HG02623 (cell line): ENCODE results near the gene CACNB2.

Experiments used
- ATAC-seq: cut with Tn5 transposase; IDR thresholded peaks from one replicate; pipeline ENCODE4 v1.9.1; 2021; ENCODE audit warnings: moderate library complexity; ENCODE audit not compliant: unreplicated experiment

CACNB2 gene

DNA sequence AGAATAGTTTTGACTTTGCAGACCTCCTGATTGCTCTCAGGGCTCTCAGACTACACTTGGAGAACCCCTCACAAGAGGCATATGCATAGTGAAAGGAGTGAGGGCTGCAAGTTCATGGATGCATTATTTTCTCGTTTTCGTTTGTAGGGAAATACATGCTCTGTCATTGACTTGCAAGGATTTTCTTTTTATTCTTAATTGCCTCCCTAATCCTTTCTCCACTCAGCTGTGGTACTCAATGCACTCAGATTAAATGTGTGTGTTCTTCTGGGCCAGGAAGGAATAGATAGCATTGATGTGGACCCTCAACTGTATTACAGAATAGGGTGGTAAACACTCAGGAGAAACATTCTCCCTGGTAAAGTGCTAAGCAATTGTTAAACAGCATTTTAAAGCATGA is 188.7 kb downstream of the CACNB2 start:
- ATAC-seq: no peak

GRCh38 chr10:18332048-18332447 is 191.8 kb downstream of the CACNB2 start:
- ATAC-seq: no peak

DNA sequence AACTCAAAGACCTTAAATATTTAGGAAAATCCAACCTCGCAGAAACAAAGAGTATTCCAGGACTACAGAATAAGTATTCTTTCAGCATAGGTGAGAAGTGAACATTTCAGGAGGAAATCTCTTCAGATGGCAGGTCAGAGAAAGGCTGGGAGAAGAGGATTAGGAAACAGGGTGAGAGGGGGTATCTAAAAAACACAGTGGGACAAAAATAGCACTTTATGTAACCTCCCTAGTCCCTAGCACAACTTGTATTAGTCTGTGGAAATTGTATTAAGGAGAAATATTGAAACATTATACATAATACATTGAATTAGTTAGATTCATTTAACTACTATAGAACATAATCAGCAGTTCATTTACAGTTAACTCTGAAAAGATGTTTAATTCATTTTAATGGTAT is 192.3 kb downstream of the CACNB2 start:
- ATAC-seq: no peak

DNA sequence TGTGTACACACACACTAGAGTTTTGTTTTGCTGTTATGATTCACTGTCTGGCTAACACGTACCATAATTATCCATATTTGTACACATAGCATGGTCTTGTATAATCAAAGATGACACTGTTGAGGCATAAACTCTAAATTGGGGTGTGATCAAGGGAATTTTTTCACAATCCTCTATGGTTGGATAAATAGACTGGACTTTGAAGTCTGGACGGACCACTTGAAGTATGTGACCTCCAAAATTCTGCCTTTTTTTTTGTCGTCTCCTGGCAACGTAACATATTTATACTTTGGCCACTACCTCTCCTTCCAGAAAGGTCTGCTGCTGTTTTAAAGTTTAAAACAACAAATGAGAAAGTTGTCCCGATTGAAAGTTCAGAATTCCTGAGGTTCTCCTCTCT is 193.4 kb downstream of the CACNB2 start:
- no peak for ATAC-seq

GRCh38 chr10:18334116-18334867 is 194.1 kb downstream of the CACNB2 start:
- no peak for ATAC-seq

GRCh38 chr10:18340496-18341051 is 200.3 kb downstream of the CACNB2 start:
- ATAC-seq: no peak

DNA sequence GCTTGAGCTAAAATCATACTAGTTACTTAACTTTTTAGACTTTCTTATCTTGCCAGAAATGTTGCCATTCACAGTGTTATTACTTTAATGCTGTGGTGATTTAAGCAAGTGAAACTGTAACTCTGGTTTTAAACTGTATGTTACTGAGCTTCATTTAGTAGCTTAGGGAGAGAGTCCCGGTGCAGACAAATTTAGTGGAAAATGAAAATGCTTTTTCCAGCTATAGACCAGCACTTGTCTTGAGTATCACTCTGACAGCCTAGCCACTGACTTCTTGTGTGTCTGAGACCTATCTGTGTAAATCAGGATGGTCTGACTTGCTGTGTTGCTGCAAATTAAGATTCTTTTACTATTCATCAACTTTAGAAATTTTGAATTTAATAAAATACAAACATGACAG is 200.8 kb downstream of the CACNB2 start:
- ATAC-seq: no peak

- no peak for ATAC-seq
These were observed 203.3 kb downstream of the CACNB2 start for GRCh38 chr10:18343573-18343972.

GRCh38 chr10:18345308-18345707 is 205.1 kb downstream of the CACNB2 start:
- no peak for ATAC-seq

- ATAC-seq: no peak
These were observed 210.1 kb downstream of the CACNB2 start for GRCh38 chr10:18350340-18350739.

DNA sequence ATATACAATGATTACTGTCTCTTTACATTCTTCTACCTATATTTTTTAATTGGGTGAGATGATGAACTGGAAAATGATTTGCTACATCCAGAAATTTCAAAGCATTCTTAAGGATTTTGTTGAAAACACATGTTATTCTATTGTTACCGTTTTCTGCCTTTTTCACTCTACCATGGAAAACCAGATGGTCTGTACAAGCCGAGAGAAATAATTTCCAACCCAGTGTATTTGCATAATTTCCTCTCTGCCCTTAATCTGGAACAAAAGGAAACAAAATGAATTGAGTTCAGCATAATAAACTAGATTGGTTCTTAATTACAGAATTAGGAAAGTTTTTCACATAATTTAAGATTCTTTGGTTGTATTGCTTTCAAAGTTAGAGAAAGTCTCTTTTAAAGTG is 211.2 kb downstream of the CACNB2 start:
- ATAC-seq: no peak

DNA sequence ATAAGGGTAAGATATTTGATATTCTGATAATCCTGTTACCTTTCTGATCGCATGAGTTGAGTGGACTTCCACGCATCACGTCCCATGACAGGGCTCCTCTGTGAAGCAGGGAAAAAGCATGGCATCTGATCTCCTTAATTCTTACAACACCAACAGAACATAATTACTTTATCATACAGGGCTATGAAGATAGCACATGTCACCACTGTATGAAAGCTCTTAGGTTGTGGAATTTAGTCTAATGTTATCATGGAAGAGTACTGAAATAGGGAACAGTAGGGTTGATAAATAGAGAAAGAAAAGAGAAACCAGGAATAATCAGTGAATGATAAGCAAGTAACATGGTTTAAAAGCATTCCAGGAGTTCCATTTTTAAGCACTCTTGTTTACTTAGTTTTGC is 212.0 kb downstream of the CACNB2 start:
- no peak for ATAC-seq

DNA sequence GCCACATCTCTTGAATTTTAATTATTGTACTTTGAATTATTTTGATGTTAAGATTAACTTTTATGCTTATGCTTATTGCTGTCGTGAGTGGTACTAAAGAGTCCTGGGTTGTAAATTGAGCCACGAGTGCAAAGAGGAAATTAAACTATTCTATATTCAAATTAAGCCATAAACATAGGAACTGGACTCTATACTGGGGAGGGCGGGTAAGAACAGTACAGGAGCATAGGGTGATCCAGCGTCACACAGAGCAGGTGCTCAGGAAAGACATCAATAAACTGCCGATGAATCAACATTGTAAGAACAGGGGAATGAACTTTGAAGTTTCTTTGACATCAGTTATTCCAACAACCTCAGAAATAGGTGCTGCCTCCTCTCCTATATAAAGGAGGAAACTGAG is 219.6 kb downstream of the CACNB2 start:
- no peak for ATAC-seq

DNA sequence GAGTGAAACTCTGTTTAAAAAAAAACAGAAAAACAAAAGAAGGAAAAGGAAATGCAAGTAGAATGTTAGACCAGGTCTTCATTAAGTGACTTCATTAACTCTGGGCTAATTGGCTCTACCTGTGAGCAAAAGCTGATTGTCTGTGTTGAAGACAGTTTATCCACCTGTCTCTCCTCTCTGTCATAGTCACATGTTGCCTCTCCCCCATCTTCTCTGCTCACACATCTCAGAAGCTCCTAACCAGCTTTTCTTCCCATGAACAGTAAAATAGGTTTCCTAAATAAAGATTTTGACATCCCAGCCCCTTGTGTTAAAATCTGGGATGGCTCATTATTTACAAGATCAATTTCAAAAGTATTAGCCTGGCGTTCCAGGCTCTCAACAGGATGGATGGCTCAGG is 222.7 kb downstream of the CACNB2 start:
- no peak for ATAC-seq

DNA sequence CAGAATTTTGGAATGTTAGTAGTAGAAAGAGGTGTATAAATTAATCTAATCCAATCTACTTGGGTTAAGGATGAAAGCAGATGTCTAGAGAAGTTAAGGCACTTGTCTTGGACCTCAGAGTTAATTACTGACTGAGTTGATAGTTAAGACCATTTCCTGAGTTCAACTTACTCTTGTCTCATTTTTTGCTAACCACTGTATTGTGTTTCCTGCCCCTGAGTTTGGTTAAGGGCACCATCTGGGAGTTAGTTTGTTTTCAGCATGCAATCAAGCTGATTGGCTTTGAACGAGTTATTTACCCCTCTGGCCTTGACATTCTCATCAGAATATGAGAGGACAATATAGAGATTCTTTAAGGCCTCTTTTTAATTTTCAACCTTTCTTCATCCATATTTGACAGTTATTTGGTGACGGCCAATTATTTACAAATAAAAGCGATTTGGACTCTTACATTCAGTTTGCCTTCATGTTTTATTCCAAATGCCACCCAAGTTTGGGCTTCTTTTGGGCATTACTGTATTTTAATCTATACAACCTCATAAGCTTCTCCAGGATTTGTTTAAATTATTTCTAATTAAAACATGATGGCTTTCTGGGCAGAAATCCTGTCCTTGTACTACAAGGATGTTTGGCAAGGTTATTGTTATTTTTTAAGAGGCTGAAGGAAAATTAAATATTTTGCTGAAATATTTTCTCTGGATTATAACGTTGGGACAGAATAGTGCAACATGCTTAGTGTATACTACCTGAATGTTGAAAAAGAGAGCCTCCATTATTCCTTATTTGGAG is 225.0 kb downstream of the CACNB2 start:
- peak; percentile 70 for ATAC-seq

DNA sequence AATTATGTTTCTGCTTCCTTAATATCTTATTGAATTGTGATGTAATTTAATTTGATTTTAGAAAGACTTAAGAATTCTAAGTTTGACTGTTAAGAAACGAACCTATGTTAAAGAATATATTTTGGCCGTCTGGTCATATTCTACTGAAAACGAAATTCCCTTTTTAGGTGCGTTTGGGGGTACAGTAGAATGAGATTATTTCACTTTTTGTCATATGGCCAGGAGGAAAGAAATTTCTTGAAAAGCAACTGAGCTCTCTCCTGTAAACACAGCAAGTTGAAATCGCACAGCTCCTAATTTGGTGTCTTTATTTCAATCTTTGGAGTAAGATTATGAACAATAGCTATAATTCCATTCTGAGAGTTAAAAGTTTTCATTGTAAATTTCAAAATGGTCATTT is 227.6 kb downstream of the CACNB2 start:
- ATAC-seq: no peak

DNA sequence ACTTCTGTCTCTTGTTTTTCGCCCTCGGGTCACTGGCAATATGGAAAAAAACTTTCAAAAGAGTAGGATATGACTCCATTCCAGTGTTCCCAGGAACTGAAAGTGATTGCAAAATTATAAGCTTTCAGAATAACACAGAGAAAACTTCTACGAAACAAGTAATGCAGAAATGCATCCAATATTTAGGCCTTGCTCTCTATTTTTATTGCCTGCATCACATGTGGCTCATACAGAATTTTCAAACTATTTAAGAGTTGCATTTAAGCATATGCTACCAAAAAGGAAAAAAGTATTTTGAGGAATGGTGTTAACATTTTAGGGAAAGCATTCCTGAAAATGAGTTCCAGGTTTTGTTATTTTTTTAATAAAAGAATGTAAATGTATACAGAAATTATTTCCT is 228.0 kb downstream of the CACNB2 start:
- no peak for ATAC-seq

DNA sequence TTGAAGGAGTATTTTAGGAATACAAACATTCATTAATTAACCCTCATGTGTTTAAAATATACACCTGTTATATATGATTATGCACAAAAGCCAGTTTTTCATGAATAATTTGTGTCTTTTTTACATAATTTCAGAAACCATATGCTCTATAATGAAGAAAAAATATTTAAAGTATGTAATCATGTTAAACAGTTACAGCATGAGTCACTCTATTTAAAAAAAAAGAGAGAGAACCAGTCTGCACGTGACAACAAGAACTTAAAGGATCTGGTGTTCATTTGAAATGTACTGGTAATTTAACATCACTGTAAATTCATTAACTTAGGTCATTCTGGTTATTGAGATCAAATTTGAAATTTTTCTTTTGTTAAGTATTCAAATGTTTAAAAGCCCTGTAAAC is 228.5 kb downstream of the CACNB2 start:
- ATAC-seq: no peak

- ATAC-seq: no peak
These were observed 229.7 kb downstream of the CACNB2 start for GRCh38 chr10:18369859-18370473.

- ATAC-seq: no peak
These were observed 236.4 kb downstream of the CACNB2 start for GRCh38 chr10:18376650-18377049.

- no peak for ATAC-seq
These were observed 237.7 kb downstream of the CACNB2 start for GRCh38 chr10:18377898-18378297.

DNA sequence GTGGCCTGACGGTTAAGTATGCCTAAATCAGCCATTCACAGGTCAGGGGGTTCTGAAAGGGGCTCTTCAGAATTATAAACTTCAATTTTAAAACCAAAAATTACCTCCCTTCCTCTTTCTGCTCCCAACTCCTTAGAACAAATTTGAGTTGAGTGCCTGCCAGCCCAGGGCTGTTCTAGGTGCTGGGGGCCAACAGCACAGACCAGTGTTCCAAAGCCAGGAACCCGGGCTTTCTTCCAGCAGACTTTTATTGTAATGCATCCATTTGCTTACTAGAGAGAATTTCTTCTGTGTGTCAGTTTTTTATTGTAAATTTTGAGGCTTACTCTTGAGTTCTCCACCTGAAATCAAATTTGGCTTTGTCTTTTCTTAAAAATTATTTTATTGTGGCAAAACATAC is 238.5 kb downstream of the CACNB2 start:
- ATAC-seq: no peak
